HUES48 (cell line): ENCODE results near the gene S100G.

Experiments
- H3K27ac ChIP-seq: one replicate; pipeline ENCODE4 v1.7.0; 2013; ENCODE audit warnings: low read depth, low read length, inconsistent platforms
- H3K27me3 ChIP-seq: 2 replicates; pipeline ENCODE4 v1.6.1; 2013; ENCODE audit warnings: mild to moderate bottlenecking, low read length; ENCODE audit not compliant: control insufficient read depth, insufficient read depth
- H3K36me3 ChIP-seq: 2 replicates; pipeline ENCODE4 v1.6.1; 2013; ENCODE audit warnings: low read length; ENCODE audit not compliant: control insufficient read depth, insufficient read depth
- H3K4me1 ChIP-seq: 2 replicates; pipeline ENCODE4 v1.6.1; 2013; ENCODE audit warnings: mild to moderate bottlenecking, low read length; ENCODE audit not compliant: control insufficient read depth, insufficient read depth
- H3K4me3 ChIP-seq: 2 replicates; pipeline ENCODE4 v1.5.1; 2013; ENCODE audit warnings: mild to moderate bottlenecking, low read depth, low read length
- H3K9ac ChIP-seq: 2 replicates; pipeline ENCODE4 v1.6.1; 2013; ENCODE audit warnings: mild to moderate bottlenecking, low read depth, low read length, moderate library complexity
- H3K9me3 ChIP-seq: 2 replicates; pipeline ENCODE4 v1.6.1; 2013; ENCODE audit warnings: low read length; ENCODE audit not compliant: control insufficient read depth, insufficient read depth

Gene S100G

DNA sequence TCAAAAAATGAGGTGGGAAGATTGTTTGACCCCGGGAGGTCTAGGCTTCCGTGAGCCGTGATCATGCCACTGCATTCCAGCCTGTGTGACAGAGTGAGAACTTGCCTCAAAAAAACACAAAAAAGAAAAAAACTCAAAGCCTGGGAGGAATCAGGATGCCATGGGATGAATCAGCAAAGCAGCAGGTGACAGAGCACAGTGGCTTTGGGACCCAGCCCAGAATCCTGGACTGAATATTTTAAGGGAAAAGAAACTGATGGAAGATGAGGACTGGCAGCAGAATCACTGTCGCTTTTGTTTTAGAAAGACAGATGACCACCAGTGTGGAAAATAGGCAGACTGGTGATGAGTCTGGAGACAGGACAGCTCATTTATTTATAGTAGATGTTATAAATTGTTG is 16.6 kb downstream of the S100G start:
- H3K9me3 ChIP-seq, result no peaks in the 10 kb centered on the region
- H3K4me1 ChIP-seq, result peaks cover 17% of the 10 kb centered on the region
- peaks cover 84% of the 10 kb centered on the region for H3K36me3 ChIP-seq
- no peak overlapping the region for H3K4me3 ChIP-seq
- no peaks in the 10 kb centered on the region for H3K27me3 ChIP-seq
- no peak overlapping the region for H3K9ac ChIP-seq
- H3K27ac ChIP-seq, result peak overlapping the region; percentile 52

DNA sequence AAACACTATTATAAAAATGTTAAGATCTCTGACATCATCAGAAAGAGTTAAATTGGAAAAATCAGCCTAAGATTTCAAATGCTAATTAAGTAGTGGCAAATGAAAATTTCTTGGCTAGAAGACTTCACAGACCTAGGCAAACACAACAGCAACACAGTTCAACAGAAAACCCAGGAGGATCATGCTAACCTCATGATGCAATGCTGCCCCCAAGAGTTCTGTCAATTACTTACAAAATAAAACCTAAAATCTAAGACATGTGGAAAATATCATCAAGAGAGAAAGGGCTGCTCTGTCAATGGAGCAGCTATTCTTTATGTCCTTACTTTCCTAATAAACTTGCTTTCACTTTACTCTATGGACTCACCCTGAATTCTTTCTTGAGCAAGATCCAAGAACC is 21.0 kb downstream of the S100G start:
- H3K27ac ChIP-seq, result no peak overlapping the region
- peaks cover 7% of the 10 kb centered on the region; the same call in 1 of the 2 replicates for H3K4me1 ChIP-seq
- peaks cover 77% of the 10 kb centered on the region for H3K36me3 ChIP-seq
- no peak overlapping the region for H3K4me3 ChIP-seq
- H3K27me3 ChIP-seq, result no peaks in the 10 kb centered on the region
- H3K9ac ChIP-seq, result no peak overlapping the region
- H3K9me3 ChIP-seq, result no peaks in the 10 kb centered on the region

DNA sequence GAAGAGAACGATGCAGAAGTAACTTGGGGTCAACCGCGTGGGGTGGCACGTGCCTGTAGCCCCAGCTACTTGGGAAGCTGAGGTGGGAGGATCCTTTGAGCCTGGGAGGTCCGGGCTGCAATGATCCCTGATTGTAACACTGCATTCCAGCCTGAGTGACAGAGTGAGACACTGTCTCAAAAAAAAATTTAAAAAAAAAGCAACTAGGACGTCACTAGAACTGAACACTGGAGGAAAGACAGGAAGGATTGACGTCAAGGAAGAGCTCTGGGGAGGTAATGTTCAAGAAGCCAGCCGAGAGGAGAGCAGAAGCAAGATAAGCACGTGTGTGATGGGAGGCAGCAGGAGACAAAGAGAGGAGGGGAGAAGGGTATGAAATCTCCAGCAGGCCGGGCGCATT is 28.7 kb downstream of the S100G start:
- peaks cover 95% of the 10 kb centered on the region for H3K36me3 ChIP-seq

DNA sequence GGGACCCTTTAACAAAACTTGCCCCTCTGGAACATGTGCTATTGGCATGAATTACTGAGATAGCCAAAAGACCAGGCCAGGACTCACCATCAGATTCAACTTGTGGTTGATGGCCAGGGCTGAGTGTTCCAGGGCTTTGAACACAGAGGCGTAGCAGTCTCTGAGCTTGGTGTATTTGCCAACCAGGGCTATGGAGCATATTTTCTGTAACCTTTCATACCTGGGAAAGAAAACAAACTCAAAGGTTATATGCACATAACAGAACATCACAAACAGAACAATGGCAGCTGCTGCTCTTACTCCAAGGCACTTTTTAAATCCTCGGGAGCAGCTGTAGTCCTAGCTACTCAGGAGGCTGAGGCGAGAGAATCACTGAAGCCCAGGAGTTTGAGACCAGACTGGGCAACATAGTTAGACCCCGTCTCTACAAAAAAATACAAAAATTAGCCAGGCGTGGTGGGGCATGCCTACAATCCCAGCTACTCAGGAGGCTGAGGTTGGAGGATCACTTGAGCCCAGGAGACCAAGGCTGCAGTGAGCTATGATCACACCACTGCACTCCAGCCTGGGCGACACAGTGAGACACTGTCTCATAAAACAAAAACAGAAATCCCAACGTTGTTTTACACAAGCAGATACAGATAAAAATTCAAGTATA is 33.2 kb downstream of the S100G start:
- Histone ChIP-seq H3K4me3 (no peak overlapping the region), H3K9me3 (no peaks in the 10 kb centered on the region; the same call in 1 of the 2 replicates), H3K4me1 (no peaks in the 10 kb centered on the region), H3K27ac (no peak overlapping the region), H3K27me3 (no peaks in the 10 kb centered on the region), H3K9ac (no peak overlapping the region), H3K36me3 (peaks cover 91% of the 10 kb centered on the region)

More for the DNA sequence above, 28.7 kb downstream of the S100G start:
- no peak overlapping the region for H3K27ac ChIP-seq
- H3K9me3 ChIP-seq, result no peaks in the 10 kb centered on the region
- no peaks in the 10 kb centered on the region for H3K4me1 ChIP-seq
- H3K27me3 ChIP-seq, result no peaks in the 10 kb centered on the region
- H3K9ac ChIP-seq, result no peak overlapping the region
- H3K4me3 ChIP-seq, result no peak overlapping the region

DNA sequence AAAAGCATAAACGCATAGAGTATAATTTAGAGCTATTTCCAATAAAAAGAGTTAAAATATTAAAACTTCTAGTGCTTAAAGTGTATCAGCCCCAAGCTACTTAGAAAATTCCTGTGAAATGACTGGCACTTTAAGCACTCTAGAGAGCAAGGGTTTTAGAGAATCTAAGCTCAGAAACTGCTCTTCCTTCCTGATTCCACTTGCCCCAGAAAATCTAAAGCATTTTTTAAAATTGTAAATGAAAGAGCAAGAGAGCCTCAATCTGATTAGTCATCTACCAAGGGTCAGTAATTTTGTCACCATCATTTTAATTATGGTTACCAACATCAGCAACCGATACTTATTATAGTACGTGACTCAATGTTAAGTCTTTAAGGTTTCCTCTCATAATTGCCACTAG is 37.6 kb downstream of the S100G start:
- Histone ChIP-seq H3K27me3 (no peaks in the 10 kb centered on the region), H3K36me3 (peaks cover 90% of the 10 kb centered on the region), H3K9me3 (no peaks in the 10 kb centered on the region; the same call in 1 of the 2 replicates), H3K27ac (no peak overlapping the region), H3K4me1 (no peaks in the 10 kb centered on the region), H3K9ac (no peak overlapping the region), H3K4me3 (no peak overlapping the region)

DNA sequence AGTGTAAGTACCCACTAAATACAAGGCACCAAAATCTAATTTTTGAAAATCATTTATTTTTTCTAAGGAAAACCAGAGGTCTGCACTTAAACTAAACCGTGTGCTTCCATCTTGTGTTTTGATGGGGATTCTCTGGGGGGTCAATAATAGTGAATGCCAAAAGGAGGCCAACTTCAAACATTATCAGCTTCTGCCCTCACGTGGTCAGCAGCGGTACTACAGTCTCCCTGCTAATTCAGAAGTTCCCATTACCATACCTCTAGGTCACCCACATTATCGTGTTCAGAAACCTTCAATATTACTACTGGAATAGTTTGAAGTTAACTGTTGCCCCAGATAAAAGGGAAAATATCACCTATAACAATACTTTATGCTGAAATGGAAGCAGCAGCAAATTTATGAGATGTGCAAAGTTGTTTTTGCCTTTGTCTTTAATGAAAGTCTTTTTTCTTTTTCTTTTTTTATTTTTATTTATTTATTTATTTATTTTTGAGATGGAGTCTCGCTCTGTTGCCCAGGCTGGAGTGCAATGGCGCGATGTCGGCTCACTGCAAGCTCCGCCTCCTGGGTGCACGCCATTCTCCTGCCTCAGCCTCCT is 45.2 kb downstream of the S100G start:
- Histone ChIP-seq H3K27me3 (no peaks in the 10 kb centered on the region), H3K27ac (no peak overlapping the region), H3K9me3 (no peaks in the 10 kb centered on the region), H3K4me1 (no peaks in the 10 kb centered on the region), H3K36me3 (peaks cover 87% of the 10 kb centered on the region), H3K4me3 (no peak overlapping the region), H3K9ac (no peak overlapping the region)

DNA sequence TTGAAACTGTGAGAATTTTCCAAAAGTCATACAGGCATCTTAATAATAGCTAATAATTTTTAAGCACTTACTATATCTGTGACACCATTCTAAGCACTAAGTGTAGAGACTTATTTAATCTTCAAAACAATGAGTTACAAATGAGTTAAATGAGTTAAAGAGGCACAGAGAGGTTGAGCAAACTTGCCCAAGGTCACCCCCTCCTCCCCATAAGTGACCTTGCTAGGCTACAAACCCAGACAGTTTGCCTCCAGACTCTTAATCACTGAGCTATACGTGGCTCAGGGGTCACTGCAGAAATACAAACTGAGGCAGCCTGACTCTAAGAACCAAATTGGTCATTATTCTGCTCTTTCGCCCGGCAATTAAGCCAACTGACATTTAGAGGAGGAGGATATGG is 47.0 kb downstream of the S100G start:
- peaks cover 84% of the 10 kb centered on the region for H3K36me3 ChIP-seq
- H3K9ac ChIP-seq, result no peak overlapping the region
- H3K9me3 ChIP-seq, result no peaks in the 10 kb centered on the region
- no peaks in the 10 kb centered on the region for H3K27me3 ChIP-seq
- no peak overlapping the region for H3K4me3 ChIP-seq
- H3K27ac ChIP-seq, result no peak overlapping the region
- H3K4me1 ChIP-seq, result no peaks in the 10 kb centered on the region

DNA sequence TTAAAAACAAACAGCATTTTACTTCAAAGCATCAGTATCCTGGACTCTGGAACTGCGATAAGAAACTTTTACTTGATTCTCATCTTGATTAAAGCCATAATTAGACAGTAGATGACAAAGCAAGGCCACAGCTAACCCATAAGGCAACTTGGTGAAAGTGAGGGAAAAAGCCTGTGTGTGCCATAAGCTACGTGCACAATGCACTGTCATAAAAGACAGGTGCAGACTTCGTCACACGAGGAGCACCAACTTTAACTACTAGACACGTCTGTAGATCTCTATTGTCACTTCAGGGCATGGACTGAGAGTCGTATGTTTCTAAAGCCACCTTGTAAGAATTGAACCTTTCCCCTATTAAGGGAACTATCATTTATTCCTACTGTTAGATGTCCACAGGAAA is 49.4 kb downstream of the S100G start:
- H3K4me1 ChIP-seq, result no peaks in the 10 kb centered on the region
- peaks cover 85% of the 10 kb centered on the region for H3K36me3 ChIP-seq
- no peaks in the 10 kb centered on the region for H3K9me3 ChIP-seq
- no peaks in the 10 kb centered on the region for H3K27me3 ChIP-seq
- no peak overlapping the region for H3K9ac ChIP-seq
- no peak overlapping the region for H3K4me3 ChIP-seq
- H3K27ac ChIP-seq, result no peak overlapping the region

DNA sequence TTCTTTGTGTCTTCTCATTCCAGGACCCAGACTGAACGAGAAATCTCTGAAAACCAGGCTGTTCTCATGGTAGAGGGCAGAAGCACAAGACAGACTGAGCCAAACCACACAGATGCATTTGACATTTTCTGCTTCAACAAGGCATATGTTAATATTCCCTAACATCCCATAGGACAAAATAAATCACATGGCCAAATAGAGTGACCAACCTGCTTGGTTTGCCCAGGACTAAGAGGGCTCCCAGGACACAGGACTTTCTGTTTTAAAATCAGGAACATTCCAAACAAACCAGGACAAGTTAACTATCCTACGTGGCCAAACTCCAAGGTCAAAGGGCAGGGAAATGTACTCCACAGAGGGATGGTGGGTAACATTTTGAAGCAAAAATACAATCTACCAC is 50.8 kb downstream of the S100G start:
- Histone ChIP-seq H3K27me3 (no peaks in the 10 kb centered on the region), H3K9me3 (no peaks in the 10 kb centered on the region), H3K27ac (no peak overlapping the region), H3K9ac (no peak overlapping the region), H3K4me1 (no peaks in the 10 kb centered on the region), H3K4me3 (no peak overlapping the region), H3K36me3 (peaks cover 89% of the 10 kb centered on the region)

DNA sequence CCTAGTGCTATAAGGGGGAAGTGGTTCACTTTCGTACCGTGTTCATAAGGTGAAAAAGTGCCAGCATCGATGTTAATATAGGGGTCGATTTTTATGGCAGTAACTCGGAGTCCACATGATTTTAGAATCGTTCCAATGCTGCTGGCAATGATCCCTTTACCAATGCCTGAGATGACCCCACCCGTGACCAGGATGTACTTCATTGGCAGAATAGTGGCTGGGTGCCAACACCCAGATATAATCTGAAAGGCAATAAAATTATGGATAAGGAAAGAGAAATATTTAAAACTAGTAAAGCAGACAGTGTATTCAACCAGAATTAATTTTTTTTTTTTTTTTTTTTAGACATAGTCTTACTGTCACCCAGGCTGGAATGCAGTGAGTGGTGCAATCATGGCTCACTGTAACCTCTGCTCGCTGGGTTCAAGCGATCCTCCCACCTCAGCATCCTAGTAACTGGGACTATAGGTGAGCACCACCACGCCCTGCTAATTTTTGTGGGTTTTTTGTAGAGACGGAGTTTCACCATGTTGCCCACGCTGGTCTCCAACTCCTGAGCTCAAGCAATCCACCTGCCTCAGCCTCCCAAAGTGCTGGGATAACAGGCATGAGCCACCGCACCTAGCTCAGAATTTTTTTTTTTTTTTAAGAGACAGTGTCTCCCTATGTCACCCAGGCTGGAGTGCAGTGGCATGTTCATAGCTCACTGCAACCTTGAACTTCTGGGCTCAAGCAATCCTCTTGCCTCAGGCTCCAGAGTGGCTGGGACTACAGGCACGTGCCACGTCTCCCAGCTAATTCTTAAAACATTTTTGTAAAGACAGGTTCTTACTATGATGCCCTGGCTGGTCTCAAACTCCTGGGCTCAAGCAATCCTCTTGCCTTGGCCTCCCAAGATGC is 53.0 kb downstream of the S100G start:
- H3K4me1 ChIP-seq, result no peaks in the 10 kb centered on the region
- H3K27me3 ChIP-seq, result no peaks in the 10 kb centered on the region
- H3K27ac ChIP-seq, result no peak overlapping the region
- H3K36me3 ChIP-seq, result peaks cover 87% of the 10 kb centered on the region
- no peak overlapping the region for H3K4me3 ChIP-seq
- no peaks in the 10 kb centered on the region for H3K9me3 ChIP-seq
- H3K9ac ChIP-seq, result no peak overlapping the region
